A549 (cell line): ENCODE measurements around the gene SAMM50.

Experiments used
- EHMT2 ChIP-seq: fragments of 200-600 bp; sonication (generic); IDR thresholded peaks from 2 replicates; pipeline ENCODE4 v1.6.1; 2016; ENCODE audit warnings: antibody characterized with exemption, low read depth, mild to moderate bottlenecking, moderate library complexity
- EP300 ChIP-seq, 2 experiments: fragments of >200 bp; sonication (Bioruptor Twin); formaldehyde crosslinking; IDR thresholded peaks; 2 replicates in 1 of 2; 3 replicates in 1 of 2; pipeline ENCODE4 v1.6.1; 2016 to 2017
- HOXA7 ChIP-seq: fragments of 250-450 bp; sonication (Bioruptor Pico); IDR thresholded peaks from 2 replicates; pipeline ENCODE4 v1.5.0; 2020; ENCODE audit warnings: mild to moderate bottlenecking, moderate library complexity
- NR3C1 ChIP-seq: fragments of >200 bp; sonication (Bioruptor Twin); formaldehyde crosslinking; IDR thresholded peaks from 3 replicates; pipeline ENCODE4 v1.6.1; 2017
- POLR2A ChIP-seq: IDR thresholded peaks from 2 replicates; pipeline ENCODE4 v1.6.1; 2012; ENCODE audit warnings: mild to moderate bottlenecking, low read length
- RFX5 ChIP-seq: fragments of 450-650 bp; IDR thresholded peaks from 2 replicates; pipeline ENCODE4 v1.7.1; 2014; ENCODE audit warnings: antibody characterized with exemption, mild to moderate bottlenecking, moderate library complexity
- RNF2 ChIP-seq: fragments of 200-600 bp; sonication (generic); IDR thresholded peaks from 2 replicates; pipeline ENCODE4 v1.6.1; 2016; ENCODE audit warnings: low read depth, mild to moderate bottlenecking, antibody characterized with exemption, moderate library complexity, borderline replicate concordance
- ZSCAN20 ChIP-seq: fragments of 250-450 bp; sonication (Bioruptor Pico); IDR thresholded peaks from 2 replicates; pipeline ENCODE4 v1.8.0; 2022; ENCODE audit warnings: mild to moderate bottlenecking, moderate library complexity
- TF ChIP-seq, protein P1 (sequence below): fragments of >200 bp; sonication (Bioruptor Twin); formaldehyde crosslinking; IDR thresholded peaks from 3 replicates; pipeline ENCODE4 v1.5.1; 2016
- TF ChIP-seq, protein P2 (sequence below): fragments of 450-650 bp; IDR thresholded peaks from 2 replicates; pipeline ENCODE4 v1.6.1; 2014; ENCODE audit warnings: antibody characterized with exemption
- TF ChIP-seq, protein P3 (sequence below): fragments of 200-600 bp; sonication (generic); IDR thresholded peaks from 2 replicates; pipeline ENCODE4 v1.6.1; 2016; ENCODE audit warnings: antibody characterized with exemption, mild to moderate bottlenecking, moderate library complexity

DNA sequence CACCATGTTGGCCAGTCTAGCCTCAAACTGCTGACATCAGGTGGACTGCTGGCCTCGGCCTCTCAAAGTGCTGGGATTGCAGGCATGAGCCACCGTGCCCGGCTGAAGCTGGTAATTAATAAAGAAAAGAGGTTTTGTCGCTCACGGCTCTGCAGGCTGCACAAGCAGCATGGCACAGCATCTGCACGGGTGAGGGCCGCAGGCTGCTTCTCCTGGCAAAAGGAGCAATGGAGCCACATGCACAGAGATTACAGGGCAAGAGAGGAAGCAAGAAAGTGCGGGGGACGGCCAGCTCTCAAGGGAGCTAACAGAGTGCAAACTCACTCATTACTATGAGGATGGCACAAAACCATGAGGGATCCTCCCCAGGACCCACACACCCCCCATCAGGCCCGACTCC is 64.2 kb downstream of the SAMM50 start:
- TF ChIP-seq, protein P1, sequence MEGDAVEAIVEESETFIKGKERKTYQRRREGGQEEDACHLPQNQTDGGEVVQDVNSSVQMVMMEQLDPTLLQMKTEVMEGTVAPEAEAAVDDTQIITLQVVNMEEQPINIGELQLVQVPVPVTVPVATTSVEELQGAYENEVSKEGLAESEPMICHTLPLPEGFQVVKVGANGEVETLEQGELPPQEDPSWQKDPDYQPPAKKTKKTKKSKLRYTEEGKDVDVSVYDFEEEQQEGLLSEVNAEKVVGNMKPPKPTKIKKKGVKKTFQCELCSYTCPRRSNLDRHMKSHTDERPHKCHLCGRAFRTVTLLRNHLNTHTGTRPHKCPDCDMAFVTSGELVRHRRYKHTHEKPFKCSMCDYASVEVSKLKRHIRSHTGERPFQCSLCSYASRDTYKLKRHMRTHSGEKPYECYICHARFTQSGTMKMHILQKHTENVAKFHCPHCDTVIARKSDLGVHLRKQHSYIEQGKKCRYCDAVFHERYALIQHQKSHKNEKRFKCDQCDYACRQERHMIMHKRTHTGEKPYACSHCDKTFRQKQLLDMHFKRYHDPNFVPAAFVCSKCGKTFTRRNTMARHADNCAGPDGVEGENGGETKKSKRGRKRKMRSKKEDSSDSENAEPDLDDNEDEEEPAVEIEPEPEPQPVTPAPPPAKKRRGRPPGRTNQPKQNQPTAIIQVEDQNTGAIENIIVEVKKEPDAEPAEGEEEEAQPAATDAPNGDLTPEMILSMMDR: no peak
- TF ChIP-seq POLR2A: no peak
- no peak for TF ChIP-seq NR3C1
- TF ChIP-seq EHMT2: no peak
- TF ChIP-seq EP300 (IDR thresholded peaks at IDR 0.05): no peak
- TF ChIP-seq RFX5: no peak
- TF ChIP-seq, protein P2, sequence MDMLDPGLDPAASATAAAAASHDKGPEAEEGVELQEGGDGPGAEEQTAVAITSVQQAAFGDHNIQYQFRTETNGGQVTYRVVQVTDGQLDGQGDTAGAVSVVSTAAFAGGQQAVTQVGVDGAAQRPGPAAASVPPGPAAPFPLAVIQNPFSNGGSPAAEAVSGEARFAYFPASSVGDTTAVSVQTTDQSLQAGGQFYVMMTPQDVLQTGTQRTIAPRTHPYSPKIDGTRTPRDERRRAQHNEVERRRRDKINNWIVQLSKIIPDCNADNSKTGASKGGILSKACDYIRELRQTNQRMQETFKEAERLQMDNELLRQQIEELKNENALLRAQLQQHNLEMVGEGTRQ: no peak
- no peak for TF ChIP-seq ZSCAN20 (CRISPR knock-in tag)
- TF ChIP-seq RNF2: no peak
- no peak for TF ChIP-seq HOXA7 (CRISPR knock-in tag)
- TF ChIP-seq, protein P3, sequence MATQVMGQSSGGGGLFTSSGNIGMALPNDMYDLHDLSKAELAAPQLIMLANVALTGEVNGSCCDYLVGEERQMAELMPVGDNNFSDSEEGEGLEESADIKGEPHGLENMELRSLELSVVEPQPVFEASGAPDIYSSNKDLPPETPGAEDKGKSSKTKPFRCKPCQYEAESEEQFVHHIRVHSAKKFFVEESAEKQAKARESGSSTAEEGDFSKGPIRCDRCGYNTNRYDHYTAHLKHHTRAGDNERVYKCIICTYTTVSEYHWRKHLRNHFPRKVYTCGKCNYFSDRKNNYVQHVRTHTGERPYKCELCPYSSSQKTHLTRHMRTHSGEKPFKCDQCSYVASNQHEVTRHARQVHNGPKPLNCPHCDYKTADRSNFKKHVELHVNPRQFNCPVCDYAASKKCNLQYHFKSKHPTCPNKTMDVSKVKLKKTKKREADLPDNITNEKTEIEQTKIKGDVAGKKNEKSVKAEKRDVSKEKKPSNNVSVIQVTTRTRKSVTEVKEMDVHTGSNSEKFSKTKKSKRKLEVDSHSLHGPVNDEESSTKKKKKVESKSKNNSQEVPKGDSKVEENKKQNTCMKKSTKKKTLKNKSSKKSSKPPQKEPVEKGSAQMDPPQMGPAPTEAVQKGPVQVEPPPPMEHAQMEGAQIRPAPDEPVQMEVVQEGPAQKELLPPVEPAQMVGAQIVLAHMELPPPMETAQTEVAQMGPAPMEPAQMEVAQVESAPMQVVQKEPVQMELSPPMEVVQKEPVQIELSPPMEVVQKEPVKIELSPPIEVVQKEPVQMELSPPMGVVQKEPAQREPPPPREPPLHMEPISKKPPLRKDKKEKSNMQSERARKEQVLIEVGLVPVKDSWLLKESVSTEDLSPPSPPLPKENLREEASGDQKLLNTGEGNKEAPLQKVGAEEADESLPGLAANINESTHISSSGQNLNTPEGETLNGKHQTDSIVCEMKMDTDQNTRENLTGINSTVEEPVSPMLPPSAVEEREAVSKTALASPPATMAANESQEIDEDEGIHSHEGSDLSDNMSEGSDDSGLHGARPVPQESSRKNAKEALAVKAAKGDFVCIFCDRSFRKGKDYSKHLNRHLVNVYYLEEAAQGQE: no peak
